ENCODE measurements around the gene NVL. TPM values are rescaled to one million over a fixed set of nuclear protein-coding genes. Genes with fewer than 3 reads are reported as not detected.

Gene NVL
- total and polyA plus RNA-seq, 2 donors (not counting 1 experiment from before 2014, with no cell fraction given), result 20.5 to 27.6 TPM

DNA sequence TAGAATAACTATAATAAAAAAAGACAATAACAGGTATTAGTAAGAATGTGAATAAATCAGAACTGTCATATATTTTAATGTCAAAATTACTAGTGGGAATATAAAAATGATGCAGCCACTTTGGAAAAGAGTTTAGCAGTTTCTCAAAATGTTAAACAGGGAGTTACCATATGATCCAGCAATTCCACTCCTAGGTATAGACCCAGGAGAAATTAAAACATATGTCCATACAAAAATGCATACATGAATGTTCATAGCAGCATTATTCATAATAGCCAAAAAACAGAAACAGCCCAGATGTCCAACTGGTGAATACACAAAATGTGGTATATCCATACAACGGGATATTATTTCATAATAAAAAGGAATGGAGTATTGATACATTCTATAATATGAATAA, 71.6 kb downstream of the NVL start:
- Histone ChIP-seq H3K36me3 (ENCODE audit: control insufficient read depth, insufficient read depth, low read length) (no peaks in the 10 kb centered on the region), H3K9ac (ENCODE audit: insufficient read depth, low read length) (no peak overlapping the region), H3K4me1 (ENCODE audit: control insufficient read depth, extremely low read depth, insufficient read depth, low read length) (no peaks in the 10 kb centered on the region), H2AFZ (ENCODE audit: low read length) (no peak overlapping the region), H3K4me2 (ENCODE audit: extremely low read depth, insufficient read depth, low read length) (no peak overlapping the region), H3K4me3 (replicated peaks in 1 of 4; ENCODE audit: control extremely low read depth in 1 of 4, insufficient read depth in 1 of 4, low read depth in 3 of 4, low read length in 4 of 4) (no peak overlapping the region), H3K27me3 (ENCODE audit: control insufficient read depth, insufficient read depth, low read length) (no peaks in the 10 kb centered on the region), H3K9me3 (ENCODE audit: control insufficient read depth, insufficient read depth, low read depth, low read length) (no peaks in the 10 kb centered on the region), H4K20me1 (ENCODE audit: control insufficient read depth, extremely low read depth, insufficient read depth, low read length) (no peaks in the 10 kb centered on the region), H3K79me2 (ENCODE audit: control insufficient read depth, insufficient read depth, low read length) (no peaks in the 10 kb centered on the region), H3K27ac (ENCODE audit: insufficient read depth, low read length) (no peak overlapping the region)
- no peak for TF ChIP-seq EZH2 (IDR thresholded peaks at IDR 0.05; ENCODE audit: low read length, missing control alignments)
- TF ChIP-seq, protein P1, sequence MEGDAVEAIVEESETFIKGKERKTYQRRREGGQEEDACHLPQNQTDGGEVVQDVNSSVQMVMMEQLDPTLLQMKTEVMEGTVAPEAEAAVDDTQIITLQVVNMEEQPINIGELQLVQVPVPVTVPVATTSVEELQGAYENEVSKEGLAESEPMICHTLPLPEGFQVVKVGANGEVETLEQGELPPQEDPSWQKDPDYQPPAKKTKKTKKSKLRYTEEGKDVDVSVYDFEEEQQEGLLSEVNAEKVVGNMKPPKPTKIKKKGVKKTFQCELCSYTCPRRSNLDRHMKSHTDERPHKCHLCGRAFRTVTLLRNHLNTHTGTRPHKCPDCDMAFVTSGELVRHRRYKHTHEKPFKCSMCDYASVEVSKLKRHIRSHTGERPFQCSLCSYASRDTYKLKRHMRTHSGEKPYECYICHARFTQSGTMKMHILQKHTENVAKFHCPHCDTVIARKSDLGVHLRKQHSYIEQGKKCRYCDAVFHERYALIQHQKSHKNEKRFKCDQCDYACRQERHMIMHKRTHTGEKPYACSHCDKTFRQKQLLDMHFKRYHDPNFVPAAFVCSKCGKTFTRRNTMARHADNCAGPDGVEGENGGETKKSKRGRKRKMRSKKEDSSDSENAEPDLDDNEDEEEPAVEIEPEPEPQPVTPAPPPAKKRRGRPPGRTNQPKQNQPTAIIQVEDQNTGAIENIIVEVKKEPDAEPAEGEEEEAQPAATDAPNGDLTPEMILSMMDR (conservative IDR thresholded peaks at IDR 0.05 in 1 of 2, IDR thresholded peaks at IDR 0.05 in 1 of 2; ENCODE audit: low read depth in 1 of 2, low read length in 2 of 2), result no peak
- DNase-seq (ENCODE audit: low read depth in 2 of 2), result no peak

GRCh38 chr1:224256640-224257039, 73.3 kb downstream of the NVL start:
- no peaks in the 10 kb centered on the region for H4K20me1 ChIP-seq (ENCODE audit: control insufficient read depth, extremely low read depth, insufficient read depth, low read length)
- no peak overlapping the region for H2AFZ ChIP-seq (ENCODE audit: low read length)
- no peaks in the 10 kb centered on the region for H3K4me1 ChIP-seq (ENCODE audit: control insufficient read depth, extremely low read depth, insufficient read depth, low read length)
- no peak overlapping the region for H3K9ac ChIP-seq (ENCODE audit: insufficient read depth, low read length)
- no peak overlapping the region for H3K4me3 ChIP-seq (replicated peaks in 1 of 4; ENCODE audit: control extremely low read depth in 1 of 4, insufficient read depth in 1 of 4, low read depth in 3 of 4, low read length in 4 of 4)
- no peak overlapping the region for H3K27ac ChIP-seq (ENCODE audit: insufficient read depth, low read length)
- no peak for DNase-seq (ENCODE audit: low read depth in 2 of 2)
- TF ChIP-seq EZH2 (IDR thresholded peaks at IDR 0.05; ENCODE audit: low read length, missing control alignments), result no peak
- TF ChIP-seq, protein P1 (conservative IDR thresholded peaks at IDR 0.05 in 1 of 2, IDR thresholded peaks at IDR 0.05 in 1 of 2; ENCODE audit: low read depth in 1 of 2, low read length in 2 of 2), result no peak
- H3K9me3 ChIP-seq (ENCODE audit: control insufficient read depth, insufficient read depth, low read depth, low read length), result no peaks in the 10 kb centered on the region
- H3K36me3 ChIP-seq (ENCODE audit: control insufficient read depth, insufficient read depth, low read length), result no peaks in the 10 kb centered on the region
- H3K79me2 ChIP-seq (ENCODE audit: control insufficient read depth, insufficient read depth, low read length), result no peaks in the 10 kb centered on the region
- H3K4me2 ChIP-seq (ENCODE audit: extremely low read depth, insufficient read depth, low read length), result no peak overlapping the region
- H3K27me3 ChIP-seq (ENCODE audit: control insufficient read depth, insufficient read depth, low read length), result no peaks in the 10 kb centered on the region

DNA sequence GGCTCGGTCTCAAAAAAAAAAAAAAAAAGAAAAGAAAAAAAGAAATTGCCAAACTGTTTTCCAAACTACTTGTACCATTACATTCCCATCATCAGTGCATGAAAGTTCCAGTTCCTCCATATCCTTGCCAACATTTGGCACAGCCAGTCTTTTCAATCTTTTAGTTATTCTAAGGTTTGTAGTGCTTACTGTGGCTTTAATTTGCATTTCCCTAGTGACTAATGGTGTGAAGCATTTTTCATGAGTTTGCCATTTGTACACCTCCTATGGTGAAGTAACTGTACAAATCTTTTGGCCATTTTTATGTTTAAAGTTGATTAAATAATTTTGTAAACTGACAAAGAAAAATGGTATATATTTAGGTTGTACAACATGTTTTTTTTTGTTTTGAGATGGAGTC, 76.3 kb downstream of the NVL start:
- H4K20me1 ChIP-seq (ENCODE audit: control insufficient read depth, extremely low read depth, insufficient read depth, low read length), result no peaks in the 10 kb centered on the region
- no peak for TF ChIP-seq EZH2 (IDR thresholded peaks at IDR 0.05; ENCODE audit: low read length, missing control alignments)
- TF ChIP-seq, protein P1 (conservative IDR thresholded peaks at IDR 0.05 in 1 of 2, IDR thresholded peaks at IDR 0.05 in 1 of 2; ENCODE audit: low read depth in 1 of 2, low read length in 2 of 2), result no peak
- H3K9ac ChIP-seq (ENCODE audit: insufficient read depth, low read length), result no peak overlapping the region
- H3K79me2 ChIP-seq (ENCODE audit: control insufficient read depth, insufficient read depth, low read length), result no peaks in the 10 kb centered on the region
- no peak overlapping the region for H3K4me3 ChIP-seq (replicated peaks in 1 of 4; ENCODE audit: control extremely low read depth in 1 of 4, insufficient read depth in 1 of 4, low read depth in 3 of 4, low read length in 4 of 4)
- H3K4me1 ChIP-seq (ENCODE audit: control insufficient read depth, extremely low read depth, insufficient read depth, low read length), result no peaks in the 10 kb centered on the region
- peak in 1 of 2 donors; percentile 72 for DNase-seq (ENCODE audit: low read depth in 2 of 2)
- H3K27ac ChIP-seq (ENCODE audit: insufficient read depth, low read length), result no peak overlapping the region
- no peaks in the 10 kb centered on the region for H3K9me3 ChIP-seq (ENCODE audit: control insufficient read depth, insufficient read depth, low read depth, low read length)
- no peak overlapping the region for H2AFZ ChIP-seq (ENCODE audit: low read length)
- H3K4me2 ChIP-seq (ENCODE audit: extremely low read depth, insufficient read depth, low read length), result no peak overlapping the region
- no peaks in the 10 kb centered on the region for H3K36me3 ChIP-seq (ENCODE audit: control insufficient read depth, insufficient read depth, low read length)
- H3K27me3 ChIP-seq (ENCODE audit: control insufficient read depth, insufficient read depth, low read length), result no peaks in the 10 kb centered on the region
